HG03039 (cell line): ENCODE measurements around the gene RAB6B.

Experiments
- ATAC-seq: cut with Tn5 transposase; IDR thresholded peaks from one replicate; pipeline ENCODE4 v1.9.1; 2021; ENCODE audit warnings: mild to moderate bottlenecking, moderate library complexity; ENCODE audit not compliant: unreplicated experiment

RAB6B gene

GRCh38 chr3:133777807-133778568 is 117.7 kb downstream of the RAB6B start:
- ATAC-seq, result no peak

GRCh38 chr3:133776794-133777438 is 118.8 kb downstream of the RAB6B start:
- no peak for ATAC-seq

- ATAC-seq, result no peak
Observed at GRCh38 chr3:133775835-133776234, 119.8 kb downstream of the RAB6B start.

GRCh38 chr3:133775309-133775708 is 120.4 kb downstream of the RAB6B start:
- ATAC-seq, result no peak
